Esophagus muscularis mucosa (tissue), 4 donors: Measurements from ENCODE around the gene SLC26A9. TPM values are rescaled to one million over a fixed set of nuclear protein-coding genes. Genes with fewer than 3 reads are reported as not detected.

Source experiments
- DNase-seq: peaks from one replicate; pipeline ENCODE4 v3.0.0-alpha.2; 2017; ENCODE audit errors: extremely low spot score
- H3K27ac ChIP-seq, 4 donors: fragments of 200-600 bp; sonication (generic); replicated peaks in 1 of 4; 1 replicate in 3 of 4; 2 replicates in 1 of 4; pipeline ENCODE4 v1.5.1; 2016 to 2019; ENCODE audit warnings: mild to moderate bottlenecking in 1 of 4
- H3K27me3 ChIP-seq, 4 donors: fragments of 200-600 bp; sonication (generic); one replicate each; pipeline versions ENCODE4 v1.5.1 to v1.6.0; 2016 to 2019
- H3K36me3 ChIP-seq, 4 donors: fragments of 200-600 bp; sonication (generic); one replicate each; pipeline ENCODE4 v1.5.1; 2016 to 2019
- H3K4me1 ChIP-seq, 4 donors: fragments of 200-600 bp; sonication (generic); one replicate each; pipeline ENCODE4 v1.5.1; 2016 to 2019
- H3K4me3 ChIP-seq, 4 donors: fragments of 200-600 bp; sonication (generic); 1 replicate in 2 of 4; 2 replicates in 2 of 4; pipeline ENCODE4 v1.5.1; 2016 to 2019; ENCODE audit warnings: mild to moderate bottlenecking in 4 of 4, moderate library complexity in 1 of 4
- H3K9me3 ChIP-seq, 4 donors: fragments of 200-600 bp; sonication (generic); 1 replicate in 3 of 4; 2 replicates in 1 of 4; pipeline ENCODE4 v1.5.1; 2016 to 2019
- CTCF ChIP-seq, 3 experiments: fragments of 200-600 bp in 2 of 3; fragments of 450-650 bp in 1 of 3; sonication (generic) in 2 of 3; IDR thresholded peaks; one replicate each; pipeline ENCODE4 v1.5.1; 2017 to 2019; ENCODE audit warnings: antibody characterized with exemption in 3 of 3, mild to moderate bottlenecking in 2 of 3, moderate library complexity in 1 of 3
- EP300 ChIP-seq: sonication (generic); formaldehyde crosslinking; IDR thresholded peaks from one replicate; pipeline ENCODE4 v1.6.1; 2017; ENCODE audit warnings: antibody characterized with exemption
- POLR2A ChIP-seq: fragments of 450-650 bp; IDR thresholded peaks from one replicate; pipeline ENCODE4 v1.6.1; 2017; ENCODE audit warnings: antibody characterized with exemption, moderate library complexity, mild to moderate bottlenecking, low read depth
- POLR2AphosphoS5 ChIP-seq, 2 donors: sonication (generic); formaldehyde crosslinking; IDR thresholded peaks; one replicate each; pipeline ENCODE4 v1.6.1; 2017; ENCODE audit warnings: antibody characterized with exemption in 2 of 2
- WGBS: methylation state at CpG from one replicate; pipeline ENCODE4 v1.1.5; 2018; 5-methylcytosine and 5-hydroxymethylcytosine counted together
- intact Hi-C: fragments of 100-400 bp; cut with DNase I; formaldehyde crosslinking; loops from one replicate; pipeline ENCODE4 v1.15.1; 2023
- total RNA-seq, 4 donors: library from RNA; depleted of rRNA; stranded (reverse); fragments of >200 nt; gene quantifications; one replicate each; pipeline versions ENCODE4 v1.1.0 to v1.2.1, GENCODE V29; 2016

The SLC26A9 gene
- total RNA-seq, 4 donors from 2014 or later = under 0.01 TPM; not detected in 3

GRCh38 chr1:205922806-205923205, 20.4 kb downstream of the SLC26A9 start:
- no peak overlapping the region for H3K27ac ChIP-seq
- no peak for TF ChIP-seq POLR2AphosphoS5 (IDR thresholded peaks at IDR 0.05)
- TF ChIP-seq CTCF (IDR thresholded peaks at IDR 0.05) = no peak
- no peak for TF ChIP-seq POLR2A
- TF ChIP-seq EP300 = no peak
- no peak for DNase-seq
- no peaks in the 10 kb centered on the region for H3K9me3 ChIP-seq
- no peaks in the 10 kb centered on the region for H3K36me3 ChIP-seq
- peaks cover 0 to 14% (median 0%) of the 10 kb centered on the region in 4 donors for H3K27me3 ChIP-seq
- 91% methylated on average over 6 of the region's 6 CpGs for WGBS
- peaks cover 0 to 11% (median 5%) of the 10 kb centered on the region in 4 donors for H3K4me1 ChIP-seq
- no peak overlapping the region for H3K4me3 ChIP-seq
- intact Hi-C loops = no loop called here

- TF ChIP-seq CTCF (IDR thresholded peaks at IDR 0.05) (no peak), POLR2AphosphoS5 (IDR thresholded peaks at IDR 0.05) (no peak), EP300 (no peak), POLR2A (no peak)
- peaks cover 0 to 11% (median 5%) of the 10 kb centered on the region in 4 donors for H3K4me1 ChIP-seq
- H3K36me3 ChIP-seq = no peaks in the 10 kb centered on the region
- H3K4me3 ChIP-seq = no peak overlapping the region
- DNase-seq = no peak
- H3K9me3 ChIP-seq = no peaks in the 10 kb centered on the region
- peaks cover 0 to 14% (median 0%) of the 10 kb centered on the region in 4 donors for H3K27me3 ChIP-seq
- intact Hi-C loops = no loop called here
- H3K27ac ChIP-seq = no peak overlapping the region
- 89% methylated on average over 5 of the region's 6 CpGs for WGBS
Measured at GRCh38 chr1:205922314-205922713, 20.9 kb downstream of the SLC26A9 start.

GRCh38 chr1:205921570-205921909, 21.7 kb downstream of the SLC26A9 start:
- TF ChIP-seq CTCF (IDR thresholded peaks at IDR 0.05) (no peak), EP300 (no peak), POLR2A (no peak), POLR2AphosphoS5 (IDR thresholded peaks at IDR 0.05) (no peak)
- H3K4me3 ChIP-seq = no peak overlapping the region
- no peaks in the 10 kb centered on the region for H3K36me3 ChIP-seq
- no peak for DNase-seq
- intact Hi-C loops = no loop called here
- no peaks in the 10 kb centered on the region for H3K9me3 ChIP-seq
- WGBS = 97% methylated on average over 10 of the region's 11 CpGs
- H3K4me1 ChIP-seq = peaks cover 0 to 11% (median 7%) of the 10 kb centered on the region in 4 donors
- peaks cover 0 to 14% (median 0%) of the 10 kb centered on the region in 4 donors for H3K27me3 ChIP-seq
- H3K27ac ChIP-seq = no peak overlapping the region

GRCh38 chr1:205920861-205921569, 22.2 kb downstream of the SLC26A9 start:
- Histone ChIP-seq H3K36me3 (no peaks in the 10 kb centered on the region), H3K4me1 (peaks cover 0 to 11% (median 7%) of the 10 kb centered on the region in 4 donors), H3K9me3 (no peaks in the 10 kb centered on the region), H3K27me3 (peaks cover 0 to 14% (median 0%) of the 10 kb centered on the region in 4 donors), H3K4me3 (no peak overlapping the region), H3K27ac (no peak overlapping the region)
- WGBS = 49% methylated on average over 6 of the region's 13 CpGs
- no peak for DNase-seq
- TF ChIP-seq POLR2AphosphoS5 (IDR thresholded peaks at IDR 0.05) = no peak
- no peak for TF ChIP-seq EP300
- no peak for TF ChIP-seq POLR2A
- no peak for TF ChIP-seq CTCF (IDR thresholded peaks at IDR 0.05)
- intact Hi-C loops = no loop called here
